ENCODE measurements around the gene MACROH2A1.

Gene MACROH2A1

GRCh38 chr5:135310328-135310989 is 88.6 kb downstream of the MACROH2A1 start:
- no peak for DNase-seq

- DNase-seq, result peak; percentile 52
These were observed 89.4 kb downstream of the MACROH2A1 start for GRCh38 chr5:135309391-135310327.

GRCh38 chr5:135308752-135309151 is 90.3 kb downstream of the MACROH2A1 start:
- no peak for DNase-seq

- DNase-seq, result no peak
These were observed 90.8 kb downstream of the MACROH2A1 start for GRCh38 chr5:135308245-135308644.

GRCh38 chr5:135307143-135307903 is 91.7 kb downstream of the MACROH2A1 start:
- no peak for DNase-seq

GRCh38 chr5:135306557-135306956 is 92.5 kb downstream of the MACROH2A1 start:
- no peak for DNase-seq

- DNase-seq, result no peak
These were observed 94.4 kb downstream of the MACROH2A1 start for GRCh38 chr5:135304352-135305221.

- no peak for DNase-seq
These were observed 95.4 kb downstream of the MACROH2A1 start for GRCh38 chr5:135303582-135304173.

- DNase-seq, result no peak
These were observed 101.9 kb downstream of the MACROH2A1 start for GRCh38 chr5:135296900-135297816.

- no peak for DNase-seq
These were observed 103.2 kb downstream of the MACROH2A1 start for GRCh38 chr5:135295852-135296251.

- DNase-seq, result no peak
These were observed 104.2 kb downstream of the MACROH2A1 start for GRCh38 chr5:135294793-135295192.

GRCh38 chr5:135289651-135290050 is 109.4 kb downstream of the MACROH2A1 start:
- DNase-seq, result no peak

GRCh38 chr5:135287551-135287950 is 111.5 kb downstream of the MACROH2A1 start:
- DNase-seq, result no peak
